HG03520 (cell line): Measurements from ENCODE around the gene BGN.

Source experiments
- ATAC-seq: cut with Tn5 transposase; IDR thresholded peaks from one replicate; pipeline ENCODE4 v1.9.1; 2021; ENCODE audit warnings: mild to moderate bottlenecking, moderate library complexity; ENCODE audit not compliant: unreplicated experiment

The BGN gene

GRCh38 chrX:153481043-153481442 is 13.7 kb upstream of the BGN start:
- ATAC-seq, result no peak

- ATAC-seq, result no peak
Observed at GRCh38 chrX:153482376-153483015, 12.3 kb upstream of the BGN start.

- ATAC-seq, result no peak
Observed at GRCh38 chrX:153485396-153486080, 9.2 kb upstream of the BGN start.

DNA sequence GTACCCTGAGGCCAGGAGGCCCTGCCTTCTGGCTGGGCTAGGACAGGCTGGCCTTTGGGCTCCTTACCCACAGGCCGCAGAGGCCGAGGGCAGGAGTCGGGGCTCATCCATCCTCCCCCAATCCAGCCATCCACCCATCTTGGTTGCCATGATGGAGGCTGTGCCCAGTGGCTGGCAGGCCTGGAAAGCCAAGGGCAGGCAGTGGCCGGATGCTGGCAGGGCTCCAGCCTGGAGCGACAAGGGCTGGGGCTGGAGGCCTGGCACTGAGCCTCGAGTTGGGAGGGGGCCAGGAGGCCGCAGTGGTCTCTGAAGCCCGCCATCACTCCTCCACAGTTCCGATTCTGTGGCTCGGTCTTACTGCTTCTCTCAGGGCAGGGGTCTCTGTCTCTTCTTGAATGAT is 8.6 kb upstream of the BGN start:
- ATAC-seq, result no peak

DNA sequence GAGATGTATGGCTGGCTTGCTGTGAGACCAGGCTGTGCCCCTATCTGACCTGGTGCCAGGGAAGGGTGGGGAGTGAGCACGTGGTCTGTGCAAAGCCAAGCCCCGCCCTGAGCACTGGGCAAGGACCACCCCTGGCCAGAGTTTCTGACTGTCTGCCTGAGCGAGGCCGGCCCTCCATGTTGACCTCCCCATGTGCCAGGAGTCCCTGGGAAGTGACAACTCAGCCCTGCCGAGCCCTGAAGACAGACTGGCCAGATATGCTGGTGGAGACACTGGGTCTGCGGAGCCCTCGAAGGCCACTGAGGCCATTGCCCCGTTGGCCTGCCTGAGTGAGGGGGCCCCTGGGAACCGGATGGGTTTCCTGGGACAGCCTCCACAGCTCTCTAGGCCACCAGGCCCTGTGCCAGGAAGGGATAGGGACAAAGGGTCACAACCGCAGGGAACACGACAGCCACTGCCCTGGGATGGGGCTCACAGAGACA is 7.1 kb upstream of the BGN start:
- no peak for ATAC-seq

GRCh38 chrX:153488231-153488914 is 6.4 kb upstream of the BGN start:
- no peak for ATAC-seq

DNA sequence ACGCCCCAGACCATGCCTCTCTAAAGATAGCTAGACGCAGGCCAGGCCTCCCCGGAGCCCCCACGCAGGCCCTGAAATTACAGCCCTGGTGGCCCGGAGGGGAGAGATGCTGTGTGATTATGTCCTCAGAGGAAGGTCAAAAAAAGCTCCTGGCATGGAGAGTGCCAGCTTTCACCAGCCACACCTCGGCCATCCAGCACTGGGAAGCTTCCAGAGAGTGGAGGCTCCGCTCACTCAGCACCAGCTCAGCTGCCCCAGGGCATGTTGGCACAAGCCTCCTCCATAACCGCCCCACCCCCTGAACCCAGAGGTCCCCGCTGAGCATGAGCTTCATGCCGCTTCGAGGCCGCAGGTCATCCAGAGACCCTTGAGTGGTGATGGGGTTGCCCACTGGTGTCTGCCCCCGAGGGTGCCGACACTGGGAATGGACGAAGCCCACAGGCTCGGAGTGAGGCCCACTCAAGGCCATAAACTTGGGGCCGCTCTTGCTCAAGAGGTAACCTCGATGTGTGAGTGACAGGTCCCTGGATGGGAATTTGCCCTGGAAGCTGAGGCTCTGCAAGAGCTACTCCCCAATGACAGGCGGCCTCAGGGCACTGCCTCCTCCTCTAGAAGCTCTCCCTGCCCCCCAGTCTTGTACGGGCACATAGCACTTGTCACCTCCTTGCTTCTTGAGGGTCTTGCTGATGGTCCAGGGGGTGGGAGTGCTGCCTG is 4.4 kb upstream of the BGN start:
- ATAC-seq, result no peak

- ATAC-seq, result no peak
Observed at GRCh38 chrX:153491351-153491914, 3.3 kb upstream of the BGN start.

- ATAC-seq, result no peak
Observed at GRCh38 chrX:153491918-153492317, 2.9 kb upstream of the BGN start.

GRCh38 chrX:153492543-153492942 is 2.2 kb upstream of the BGN start:
- ATAC-seq, result no peak

DNA sequence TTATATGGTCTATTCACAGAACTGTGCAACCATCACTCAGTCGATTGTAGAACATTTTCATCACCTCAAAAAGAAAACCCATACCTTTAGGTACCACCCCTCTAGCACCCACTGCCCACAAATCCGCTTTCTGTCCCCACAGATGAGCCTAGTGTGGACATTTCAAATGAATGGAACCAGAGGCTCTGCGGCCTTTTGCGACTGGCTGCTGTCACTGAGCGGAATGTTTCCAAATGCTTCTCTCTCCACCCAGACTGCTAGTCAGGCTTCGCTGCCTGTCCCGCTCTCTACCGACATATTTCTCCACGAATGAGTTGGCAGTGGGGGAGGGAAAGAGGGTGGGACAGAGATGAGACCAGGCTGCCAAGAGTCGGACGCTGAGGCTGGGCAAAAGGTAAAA is 1.7 kb upstream of the BGN start:
- no peak for ATAC-seq

- ATAC-seq, result no peak
Observed at GRCh38 chrX:153494061-153494460, 719 bp upstream of the BGN start.

- ATAC-seq, result no peak
Observed at GRCh38 chrX:153495362-153495751, 577 bp downstream of the BGN start.

GRCh38 chrX:153495903-153496589 is 1.3 kb downstream of the BGN start:
- no peak for ATAC-seq

DNA sequence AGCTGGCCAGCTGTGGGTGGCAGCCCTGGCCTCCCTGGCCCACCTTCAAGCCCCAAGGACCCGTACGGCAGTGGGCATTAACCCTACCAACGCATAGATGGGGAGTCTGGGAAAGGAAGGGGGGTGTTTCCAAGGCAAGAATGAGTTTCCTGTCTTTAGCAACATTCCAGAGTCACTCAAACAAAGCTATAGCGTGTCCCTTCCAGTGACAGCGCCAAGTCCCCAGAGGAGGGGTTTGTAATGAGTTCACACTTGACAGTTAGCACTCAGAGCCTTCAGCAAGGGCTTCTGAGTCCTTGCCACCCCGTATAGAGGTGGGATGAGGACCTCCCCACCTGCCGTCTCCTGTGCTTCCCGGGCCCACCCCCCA is 1.8 kb downstream of the BGN start:
- ATAC-seq, result no peak

- ATAC-seq, result no peak
Observed at GRCh38 chrX:153498453-153498852, 3.7 kb downstream of the BGN start.

DNA sequence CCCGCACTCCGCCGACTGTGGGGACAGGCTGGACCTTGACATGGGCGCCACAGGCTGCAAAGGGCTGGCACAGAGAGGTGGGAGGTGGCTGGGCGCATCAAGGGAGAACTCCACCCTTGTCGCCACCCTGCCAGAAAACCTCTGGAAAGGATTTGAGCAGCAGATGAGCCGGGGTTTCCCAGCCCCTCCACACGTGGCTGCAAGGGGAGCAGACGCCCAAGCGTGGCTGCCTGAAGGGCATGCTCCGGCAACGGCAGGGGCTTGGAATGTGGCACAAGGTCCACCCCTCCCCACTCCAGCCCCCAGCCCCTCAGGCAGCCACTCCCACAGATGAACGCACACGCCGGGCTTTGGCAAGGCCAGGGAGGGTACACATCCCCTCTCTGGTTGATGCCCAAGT is 4.6 kb downstream of the BGN start:
- ATAC-seq, result no peak

DNA sequence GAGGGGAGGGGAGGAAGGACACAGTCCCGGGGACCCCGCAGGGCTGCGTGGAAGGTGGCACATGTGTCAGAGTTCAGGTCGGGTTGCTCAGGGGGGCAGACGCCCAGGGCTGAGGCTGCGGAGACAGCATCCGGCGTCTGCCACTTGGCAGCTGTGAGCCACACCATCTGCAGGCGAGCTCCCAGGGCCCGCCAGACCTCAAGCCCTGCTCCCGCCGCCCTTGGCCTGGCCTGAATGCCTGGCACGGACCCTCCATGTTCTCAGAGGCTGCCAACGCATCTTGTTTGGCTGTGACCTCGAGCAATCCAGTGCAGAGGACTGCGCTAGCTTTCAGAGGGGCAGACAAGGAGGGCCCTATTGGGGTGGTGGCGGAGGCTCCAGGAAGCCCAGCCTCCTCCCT is 5.1 kb downstream of the BGN start:
- no peak for ATAC-seq

DNA sequence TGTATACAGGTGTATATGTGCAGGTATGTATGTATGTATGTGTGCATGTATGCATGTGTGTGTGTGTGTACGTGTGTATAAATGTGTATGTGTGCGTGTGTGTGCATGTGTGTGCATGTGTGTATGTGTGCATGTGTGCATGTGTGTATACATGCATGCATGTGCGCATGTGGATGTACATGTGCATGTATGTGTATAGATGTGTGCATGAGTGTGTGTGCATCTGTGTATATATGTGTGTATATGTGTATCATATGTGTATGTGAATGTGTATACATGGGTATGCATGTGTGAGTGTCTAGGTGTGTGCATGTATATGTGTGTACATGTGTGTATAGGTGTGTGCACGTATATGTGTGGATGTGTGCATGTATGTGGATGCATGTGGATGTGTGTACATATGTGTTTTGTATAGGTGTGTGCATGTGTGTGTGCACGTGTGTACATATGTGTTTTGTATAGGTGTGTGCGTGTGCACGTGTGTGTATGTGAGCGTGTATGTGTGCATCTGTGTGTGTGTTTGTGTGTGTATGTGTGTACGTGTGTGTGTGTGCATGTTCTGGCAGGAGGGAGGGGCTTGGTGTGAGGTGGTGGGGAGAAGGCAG is 6.0 kb downstream of the BGN start:
- no peak for ATAC-seq

GRCh38 chrX:153501530-153501929 is 6.8 kb downstream of the BGN start:
- no peak for ATAC-seq
